GM21526 (cell line): ENCODE data around the gene HSPA6.
"Not testable (repeated sequence)": the region's sequence is repeated elsewhere in the genome, so short reads cannot be mapped to it uniquely, and the experiment has no call there.

ENCODE experiments used
- ATAC-seq: cut with Tn5 transposase; IDR thresholded peaks from one replicate; pipeline ENCODE4 v1.9.1; 2021; ENCODE audit warnings: moderate library complexity; ENCODE audit not compliant: unreplicated experiment, low FRiP score

Gene HSPA6

GRCh38 chr1:161556990-161557389 is 32.6 kb downstream of the HSPA6 start:
- ATAC-seq = not testable (repeated sequence)

GRCh38 chr1:161557506-161558450 is 33.4 kb downstream of the HSPA6 start:
- ATAC-seq = not testable (repeated sequence)

- not testable (repeated sequence) for ATAC-seq
Observed at GRCh38 chr1:161560960-161561715, 36.8 kb downstream of the HSPA6 start.

GRCh38 chr1:161562441-161562840 is 38.1 kb downstream of the HSPA6 start:
- not testable (repeated sequence) for ATAC-seq

GRCh38 chr1:161563522-161563921 is 39.2 kb downstream of the HSPA6 start:
- ATAC-seq = not testable (repeated sequence)

- ATAC-seq = not testable (repeated sequence)
Observed at GRCh38 chr1:161566602-161566960, 42.2 kb downstream of the HSPA6 start.

- not testable (repeated sequence) for ATAC-seq
Observed at GRCh38 chr1:161571703-161572102, 47.4 kb downstream of the HSPA6 start.
